GM10248 (cell line): ENCODE measurements around the gene DIPK1B.
A peak's percentile ranks its signal among the peaks of the same experiment; 100 is the strongest.

Source experiments
- CTCF ChIA-PET: fragments of 300-600 bp; sonication (Branson Sonifier 250); formaldehyde crosslinking; extraction: SDS; loops from one replicate; lab custom pipeline; 2021; ENCODE audit warnings: antibody characterized with exemption; lab: Yijun Ruan, JAX
- POLR2A ChIA-PET: fragments of 350-650 bp; sonication (Branson Sonifier 250); formaldehyde crosslinking; extraction: SDS; loops from one replicate; lab custom pipeline; 2020; ENCODE audit warnings: antibody characterized with exemption; lab: Yijun Ruan, JAX
- DNase-seq: peaks from one replicate; pipeline ENCODE4 v3.0.0; 2012; ENCODE audit errors: extremely low spot score
- TF ChIP-seq, protein P1 (sequence below): IDR thresholded peaks from 2 replicates; pipeline ENCODE4 v1.5.1; 2012; ENCODE audit warnings: mild to moderate bottlenecking, low read depth; ENCODE audit errors: extremely low read depth, missing control alignments, control extremely low read depth

DIPK1B gene

DNA sequence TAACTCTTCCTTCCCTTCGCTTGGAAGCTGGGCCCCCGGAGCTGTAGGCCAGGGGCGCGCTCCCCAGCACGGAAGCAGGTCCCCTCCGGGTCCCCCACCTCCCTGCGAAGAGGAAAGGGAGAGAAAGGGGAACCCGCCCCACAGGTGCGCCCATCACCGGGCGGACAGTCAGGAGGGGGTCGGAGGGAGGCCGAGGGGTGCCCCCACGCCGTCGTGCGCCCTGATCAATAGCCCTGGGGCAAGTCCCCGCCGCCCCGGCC, 25.9 kb upstream of the DIPK1B start:
- ChIA-PET POLR2A (no interaction called here), CTCF (interaction anchor here (0.9 to 1.8 kb wide), 5 partner anchors 11 to 196 kb away, joined by 3 to 12 read pairs (median 3); no protein-coding TSS in a partner anchor)
- TF ChIP-seq, protein P1, sequence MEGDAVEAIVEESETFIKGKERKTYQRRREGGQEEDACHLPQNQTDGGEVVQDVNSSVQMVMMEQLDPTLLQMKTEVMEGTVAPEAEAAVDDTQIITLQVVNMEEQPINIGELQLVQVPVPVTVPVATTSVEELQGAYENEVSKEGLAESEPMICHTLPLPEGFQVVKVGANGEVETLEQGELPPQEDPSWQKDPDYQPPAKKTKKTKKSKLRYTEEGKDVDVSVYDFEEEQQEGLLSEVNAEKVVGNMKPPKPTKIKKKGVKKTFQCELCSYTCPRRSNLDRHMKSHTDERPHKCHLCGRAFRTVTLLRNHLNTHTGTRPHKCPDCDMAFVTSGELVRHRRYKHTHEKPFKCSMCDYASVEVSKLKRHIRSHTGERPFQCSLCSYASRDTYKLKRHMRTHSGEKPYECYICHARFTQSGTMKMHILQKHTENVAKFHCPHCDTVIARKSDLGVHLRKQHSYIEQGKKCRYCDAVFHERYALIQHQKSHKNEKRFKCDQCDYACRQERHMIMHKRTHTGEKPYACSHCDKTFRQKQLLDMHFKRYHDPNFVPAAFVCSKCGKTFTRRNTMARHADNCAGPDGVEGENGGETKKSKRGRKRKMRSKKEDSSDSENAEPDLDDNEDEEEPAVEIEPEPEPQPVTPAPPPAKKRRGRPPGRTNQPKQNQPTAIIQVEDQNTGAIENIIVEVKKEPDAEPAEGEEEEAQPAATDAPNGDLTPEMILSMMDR, result no peak
- no peak for DNase-seq

DNA sequence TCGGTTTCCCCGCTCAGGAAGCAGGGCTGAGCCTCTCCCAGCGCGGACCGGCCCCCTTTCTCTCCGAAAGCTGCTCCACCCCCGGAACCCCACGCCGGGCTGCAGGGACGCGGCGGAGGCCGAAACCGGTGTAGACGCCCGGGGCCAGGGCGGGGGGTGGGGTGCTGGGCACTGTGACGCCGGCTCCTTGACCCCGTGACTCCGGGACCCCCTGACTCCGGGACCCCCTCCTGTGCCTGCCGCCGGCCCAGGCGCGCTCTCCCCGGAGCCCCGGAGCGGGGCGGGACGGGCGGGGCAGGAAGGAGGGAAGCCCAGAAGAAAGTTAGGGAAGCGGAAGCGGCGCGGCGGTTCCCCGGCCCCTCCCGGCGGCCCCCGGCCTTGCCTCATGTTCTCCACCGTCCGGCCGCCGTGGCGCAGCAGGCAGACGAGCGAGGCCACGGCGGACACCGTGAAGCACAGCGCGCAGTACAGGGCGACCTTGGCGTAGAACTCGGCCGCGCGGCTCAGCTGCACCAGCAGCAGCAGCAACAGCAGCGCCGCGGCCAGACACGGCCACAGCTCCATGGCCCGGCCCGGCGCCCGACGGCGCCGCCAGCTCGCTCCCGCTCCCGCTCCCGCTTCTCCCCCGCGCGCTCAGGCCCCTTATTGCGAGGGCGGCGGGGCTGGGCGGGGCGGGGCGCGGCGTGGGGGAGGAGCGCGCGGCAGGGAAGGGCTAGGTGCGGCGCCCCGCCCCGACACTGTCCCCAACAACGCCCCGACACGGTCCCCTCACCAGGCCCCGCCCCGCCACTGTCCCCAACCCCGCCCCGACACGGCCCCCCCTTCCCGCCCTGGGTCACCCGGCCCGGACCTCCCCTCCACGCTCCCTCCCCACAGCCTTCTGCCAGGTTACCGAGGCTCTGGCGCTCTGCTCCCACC, 25.3 kb upstream of the DIPK1B start, which contains the start of gene AGPAT2:
Gene AGPAT2, minus strand, starts transcription at position 664 of the 918 bp plus-strand sequence. Its CDS starts 100 bp downstream, at position 564.
- TF ChIP-seq, protein P1, result no peak
- DNase-seq, result peak; percentile 95
- CTCF ChIA-PET, result interaction anchor here (0.9 to 1.9 kb wide), 5 partner anchors 10 to 197 kb away, joined by 3 to 12 read pairs (median 4); no protein-coding TSS in a partner anchor
- POLR2A ChIA-PET, result interaction anchor here (0.7 kb wide), 1 partner anchor 23 kb away, joined by 3 read pairs; no protein-coding TSS in a partner anchor

DNA sequence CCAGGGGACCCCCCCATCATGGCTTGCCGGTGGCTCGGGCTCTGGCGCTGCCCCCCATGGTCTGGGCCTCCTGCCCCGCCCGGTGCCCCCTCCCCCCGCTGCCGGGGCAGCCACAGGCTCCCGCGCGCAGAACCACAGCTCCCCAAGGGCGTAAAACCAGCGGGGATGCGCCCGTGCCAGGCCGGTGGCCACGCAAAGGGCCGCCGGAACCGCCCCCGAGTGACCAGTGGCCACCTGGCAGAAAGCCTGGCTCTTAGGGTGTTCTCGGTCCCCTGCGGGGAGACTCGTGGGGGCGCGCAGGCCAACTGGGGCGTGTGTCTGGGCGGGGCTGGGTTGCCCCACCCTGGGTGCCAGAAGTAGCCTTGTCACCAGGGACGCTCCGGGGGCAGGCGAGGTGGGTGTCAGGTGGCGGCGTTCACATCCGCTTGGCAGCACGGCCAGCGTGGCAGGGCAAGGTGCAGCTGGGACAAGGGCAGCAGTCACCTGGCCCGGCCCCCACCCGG, 24.6 kb upstream of the DIPK1B start:
- ChIA-PET CTCF (interaction anchor here (1.5 to 1.9 kb wide), 4 partner anchors 10 to 79 kb away, joined by 4 to 12 read pairs (median 4); no protein-coding TSS in a partner anchor), POLR2A (interaction anchor here (0.6 to 0.7 kb wide), 2 partner anchors 14 to 23 kb away, joined by 3 to 5 read pairs; no protein-coding TSS in a partner anchor)
- TF ChIP-seq, protein P1, result no peak
- DNase-seq, result no peak

DNA sequence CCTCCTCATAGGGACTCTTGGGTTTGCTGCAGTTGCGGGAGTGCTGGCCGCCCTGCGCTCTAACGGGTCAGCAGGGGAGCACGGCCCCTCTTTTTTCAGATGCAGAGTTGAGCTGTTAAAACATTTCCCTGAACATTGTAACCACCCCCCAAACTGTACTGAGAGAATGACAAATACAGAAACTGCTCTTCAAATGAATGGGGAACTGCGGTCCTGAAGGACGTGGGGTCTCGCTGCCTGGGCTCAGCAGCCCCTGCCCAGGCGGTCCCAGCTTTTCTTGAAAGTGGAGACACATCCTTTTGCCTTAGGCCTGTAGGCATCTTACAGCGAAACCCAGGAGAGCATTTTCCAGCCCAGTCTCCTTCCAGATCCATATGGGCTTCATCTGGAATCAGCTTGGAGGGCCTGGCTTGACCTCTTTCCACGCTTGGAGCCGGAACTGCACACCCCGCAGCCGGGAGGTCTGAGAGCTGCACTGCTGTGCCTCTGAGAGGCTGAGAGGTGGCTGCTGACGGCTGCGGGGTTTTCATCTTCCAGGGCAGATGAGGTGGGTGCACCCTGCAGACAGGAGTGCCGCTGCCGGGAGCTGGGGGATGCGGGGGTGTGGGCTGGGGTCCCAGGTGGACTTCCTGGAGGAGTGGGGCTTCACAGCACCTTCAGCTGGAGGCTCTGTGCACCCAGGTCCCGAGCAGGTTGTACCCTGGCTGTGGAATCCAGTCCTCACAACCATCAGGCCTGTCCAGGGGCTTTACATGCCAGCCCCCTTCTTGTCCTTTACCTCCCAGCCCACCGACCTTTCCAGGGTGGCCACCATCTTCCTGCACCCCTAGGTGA, 23.9 kb upstream of the DIPK1B start:
- TF ChIP-seq, protein P1, result no peak
- POLR2A ChIA-PET, result interaction anchor here (0.6 to 0.7 kb wide), 2 partner anchors 14 to 40 kb away, joined by 4 to 5 read pairs; no protein-coding TSS in a partner anchor
- CTCF ChIA-PET, result interaction anchor here (1.5 to 1.9 kb wide), 3 partner anchors 9 to 78 kb away, joined by 4 to 5 read pairs (median 4); no protein-coding TSS in a partner anchor
- DNase-seq, result peak; percentile 73

DNA sequence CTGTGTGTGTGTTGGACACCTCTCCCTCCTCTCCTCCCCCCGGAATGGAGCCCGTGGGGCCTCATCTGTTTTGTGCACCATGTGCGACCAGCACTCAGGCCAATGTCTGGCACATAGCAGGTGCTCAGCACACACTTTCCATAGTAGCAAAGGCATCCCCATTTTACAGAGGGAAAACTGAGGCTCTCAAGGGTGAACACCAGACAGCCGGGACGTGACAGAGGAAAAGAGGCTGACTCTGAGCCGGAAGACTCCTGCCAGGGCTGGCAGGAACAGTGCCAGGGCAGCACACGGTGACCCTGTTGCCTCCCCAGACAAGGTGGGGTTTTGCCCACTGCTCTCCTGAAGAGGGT, 23.3 kb upstream of the DIPK1B start:
- ChIA-PET POLR2A (no interaction called here), CTCF (interaction anchor here (1.5 to 1.9 kb wide), 2 partner anchors 18 to 77 kb away, joined by 4 to 5 read pairs; no protein-coding TSS in a partner anchor)
- TF ChIP-seq, protein P1, result no peak
- no peak for DNase-seq
